Kidney (tissue), 14 donors: ENCODE results near the gene RAD51B. TPM values are rescaled to one million over a fixed set of nuclear protein-coding genes. Genes with fewer than 3 reads are reported as not detected.

Source experiments
- DNase-seq, 5 donors: peaks; one replicate each; pipeline ENCODE4 v3.0.0-alpha.2; 2013 to 2020
- FAIRE-seq: peaks from 2 replicates; lab custom pipeline; 2012; peaks lifted over from hg19 to GRCh38; lab: Jason Lieb, UNC
- H3K27ac ChIP-seq, 2 donors: one replicate each; pipeline ENCODE4 v1.7.0; 2013; ENCODE audit warnings: low read depth in 2 of 2, low read length in 2 of 2, inconsistent platforms in 1 of 2
- H3K27me3 ChIP-seq: one replicate; pipeline ENCODE4 v1.7.1; 2013; ENCODE audit warnings: low read length, inconsistent platforms; ENCODE audit not compliant: control insufficient read depth, insufficient read depth
- H3K36me3 ChIP-seq, 3 donors: one replicate each; pipeline versions ENCODE4 v1.7.0 to v1.7.1; 2013; ENCODE audit warnings: low read length in 3 of 3, control low read depth in 1 of 3, inconsistent platforms in 1 of 3; ENCODE audit not compliant: insufficient read depth in 3 of 3, control insufficient read depth in 2 of 3
- H3K4me1 ChIP-seq, 3 donors: one replicate each; pipeline versions ENCODE4 v1.7.0 to v1.7.1; 2013; ENCODE audit warnings: low read length in 3 of 3, inconsistent platforms in 1 of 3, low read depth in 1 of 3; ENCODE audit not compliant: control insufficient read depth in 2 of 3, insufficient read depth in 2 of 3
- H3K4me3 ChIP-seq, 3 donors: one replicate each; pipeline versions ENCODE4 v1.7.0 to v1.8.1; 2013; ENCODE audit warnings: low read length in 3 of 3, control low read depth in 1 of 3, inconsistent platforms in 1 of 3
- H3K9ac ChIP-seq, 3 donors: one replicate each; pipeline versions ENCODE4 v1.7.0 to v1.7.1; 2013; ENCODE audit warnings: low read length in 3 of 3, control low read depth in 1 of 3, inconsistent platforms in 1 of 3
- H3K9me3 ChIP-seq, 3 donors: one replicate each; pipeline versions ENCODE4 v1.7.0 to v1.7.1; 2013; ENCODE audit warnings: low read length in 3 of 3, control low read depth in 1 of 3, inconsistent platforms in 1 of 3; ENCODE audit not compliant: control insufficient read depth in 2 of 3, insufficient read depth in 1 of 3
- intact Hi-C: fragments of 100-400 bp; cut with DNase I; formaldehyde crosslinking; loops from one replicate; pipeline ENCODE4 v1.11.1; 2022
- polyA plus RNA-seq: library from polyadenylated mRNA; stranded (reverse); fragments of 350-450 nt; fragmentation: Illumina TruSeq; extraction: RNeasy Lipid Tissue Mini Kit (QIAGEN cat#74804); gene quantifications from one replicate; pipeline ENCODE4 v1.2.3, GENCODE V29; 2014; ENCODE audit warnings: low read depth, low replicate concordance; ENCODE audit not compliant: insufficient read depth
- total RNA-seq: library from RNA; stranded (reverse); fragmentation: NEBNext Ultra II Directional; extraction: Animal tissue kit (Norgen Biotek cat#: 25700); gene quantifications from one replicate; pipeline ENCODE4 v1.2.1, GENCODE V29; 2021
- TF ChIP-seq, protein P1 (sequence below): IDR thresholded peaks from 3 replicates; pipeline ENCODE4 v1.5.1; 2012; ENCODE audit warnings: mild to moderate bottlenecking, moderate library complexity, borderline replicate concordance; ENCODE audit not compliant: insufficient read depth; ENCODE audit errors: extremely low read depth
- donor health status: control.
- donor health status: control.
- donor health status: control.
- donor health status: control.
- donor health status: control.
- donor health status: DM: yes; HTN: yes; CAD: no.
- donor health status: Normal renal cell carcinoma (clear cell type).

The RAD51B gene
- total and polyA plus RNA-seq, 2 donors from 2014 or later, result 6.9 to 18.0 TPM

DNA sequence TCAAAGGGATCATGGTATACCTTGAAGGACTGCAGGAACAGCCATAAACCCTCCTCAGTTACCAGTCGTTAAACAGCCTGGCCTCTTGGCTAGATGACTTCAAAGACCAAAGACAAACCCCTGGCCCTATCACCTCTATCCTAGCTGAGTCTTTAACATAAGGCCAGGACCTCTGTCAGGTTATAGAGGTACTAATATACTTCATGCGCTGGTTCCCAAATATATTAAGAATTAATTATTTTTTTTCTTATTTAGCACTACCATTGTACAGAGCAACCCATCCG is 459.8 kb downstream of the RAD51B start:
- no peak overlapping the region for H3K4me3 ChIP-seq
- no peak overlapping the region for H3K9ac ChIP-seq
- no peaks in the 10 kb centered on the region for H3K9me3 ChIP-seq
- peaks cover 3 to 12% (median 4%) of the 10 kb centered on the region in 3 donors for H3K4me1 ChIP-seq
- FAIRE-seq (no peak), DNase-seq (no peak)
- intact Hi-C loops, result no loop called here
- TF ChIP-seq, protein P1, sequence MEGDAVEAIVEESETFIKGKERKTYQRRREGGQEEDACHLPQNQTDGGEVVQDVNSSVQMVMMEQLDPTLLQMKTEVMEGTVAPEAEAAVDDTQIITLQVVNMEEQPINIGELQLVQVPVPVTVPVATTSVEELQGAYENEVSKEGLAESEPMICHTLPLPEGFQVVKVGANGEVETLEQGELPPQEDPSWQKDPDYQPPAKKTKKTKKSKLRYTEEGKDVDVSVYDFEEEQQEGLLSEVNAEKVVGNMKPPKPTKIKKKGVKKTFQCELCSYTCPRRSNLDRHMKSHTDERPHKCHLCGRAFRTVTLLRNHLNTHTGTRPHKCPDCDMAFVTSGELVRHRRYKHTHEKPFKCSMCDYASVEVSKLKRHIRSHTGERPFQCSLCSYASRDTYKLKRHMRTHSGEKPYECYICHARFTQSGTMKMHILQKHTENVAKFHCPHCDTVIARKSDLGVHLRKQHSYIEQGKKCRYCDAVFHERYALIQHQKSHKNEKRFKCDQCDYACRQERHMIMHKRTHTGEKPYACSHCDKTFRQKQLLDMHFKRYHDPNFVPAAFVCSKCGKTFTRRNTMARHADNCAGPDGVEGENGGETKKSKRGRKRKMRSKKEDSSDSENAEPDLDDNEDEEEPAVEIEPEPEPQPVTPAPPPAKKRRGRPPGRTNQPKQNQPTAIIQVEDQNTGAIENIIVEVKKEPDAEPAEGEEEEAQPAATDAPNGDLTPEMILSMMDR, result no peak
- no peaks in the 10 kb centered on the region for H3K36me3 ChIP-seq
- H3K27me3 ChIP-seq, result no peaks in the 10 kb centered on the region
- H3K27ac ChIP-seq, result no peak overlapping the region

GRCh38 chr14:68279777-68280233 is 460.2 kb downstream of the RAD51B start:
- Histone ChIP-seq H3K27ac (no peak overlapping the region), H3K27me3 (no peaks in the 10 kb centered on the region), H3K4me3 (no peak overlapping the region), H3K4me1 (peaks cover 4 to 13% (median 5%) of the 10 kb centered on the region in 3 donors), H3K36me3 (no peaks in the 10 kb centered on the region), H3K9ac (no peak overlapping the region), H3K9me3 (no peaks in the 10 kb centered on the region)
- TF ChIP-seq, protein P1, result no peak
- intact Hi-C loops, result no loop called here
- FAIRE-seq (no peak), DNase-seq (no peak)

DNA sequence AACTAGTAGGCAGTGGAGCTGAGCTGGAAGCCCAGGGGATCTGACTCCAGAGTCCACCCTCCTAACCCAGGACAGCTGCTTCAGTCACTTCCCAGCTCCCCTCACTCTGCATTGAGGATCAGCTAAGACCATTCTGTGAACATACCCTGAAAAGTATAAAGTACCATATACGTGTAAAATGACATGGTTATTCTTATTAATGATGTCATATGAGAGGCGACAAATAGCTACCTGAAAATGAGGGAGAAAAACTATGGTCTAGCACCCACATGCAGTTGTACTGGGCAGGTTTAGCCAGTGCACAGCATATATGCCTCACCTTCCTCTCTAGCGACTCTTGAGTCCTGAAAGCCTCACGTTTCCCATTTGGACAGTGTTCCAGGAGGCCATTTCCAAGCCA is 461.9 kb downstream of the RAD51B start:
- Histone ChIP-seq H3K36me3 (no peaks in the 10 kb centered on the region), H3K9me3 (no peaks in the 10 kb centered on the region), H3K4me1 (peaks cover 6 to 17% (median 17%) of the 10 kb centered on the region in 3 donors), H3K9ac (no peak overlapping the region), H3K4me3 (no peak overlapping the region), H3K27me3 (no peaks in the 10 kb centered on the region), H3K27ac (no peak overlapping the region)
- TF ChIP-seq, protein P1, result no peak
- DNase-seq, result no peak
- FAIRE-seq, result no peak
- intact Hi-C loops, result no loop called here
